ENCODE measurements around the gene RASA3. TPM values are rescaled to one million over a fixed set of nuclear protein-coding genes. Genes with fewer than 3 reads are reported as not detected.
"Not testable (repeated sequence)": the region's sequence is repeated elsewhere in the genome, so short reads cannot be mapped to it uniquely, and the experiment has no call there.

RASA3 gene
- total RNA-seq, 1 donor from 2014 or later, result 11.7 TPM

- DNase-seq (ENCODE audit: low spot score), result no peak
These were observed 111.5 kb downstream of the RASA3 start for GRCh38 chr13:114020750-114021463.

GRCh38 chr13:114020134-114020533, 112.3 kb downstream of the RASA3 start:
- not testable (repeated sequence) for DNase-seq (ENCODE audit: low spot score)

GRCh38 chr13:114019367-114019766, 113.1 kb downstream of the RASA3 start:
- no peak for DNase-seq (ENCODE audit: low spot score)

GRCh38 chr13:114018461-114019055, 113.9 kb downstream of the RASA3 start:
- no peak for DNase-seq (ENCODE audit: low spot score)

DNA sequence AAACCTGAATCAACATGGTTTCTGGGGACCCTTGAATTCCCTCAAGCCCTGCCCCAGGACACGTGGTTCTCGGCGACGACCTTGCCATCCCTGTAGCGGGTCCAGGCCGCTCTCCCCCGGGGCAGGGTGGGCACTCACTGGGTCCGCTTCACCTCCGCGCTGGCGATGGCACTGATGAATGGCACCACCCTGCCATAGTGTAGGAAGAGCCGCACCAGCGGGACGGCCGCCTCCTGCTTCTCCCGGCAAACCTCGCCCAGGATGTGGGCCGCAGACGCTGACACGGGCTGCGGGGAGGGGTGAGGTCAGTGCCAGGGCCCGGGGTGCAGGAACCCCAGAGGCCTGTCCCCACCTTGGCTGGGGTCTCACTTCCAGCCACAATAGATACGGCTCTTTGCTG, 114.5 kb downstream of the RASA3 start:
- DNase-seq (ENCODE audit: low spot score), result no peak

DNA sequence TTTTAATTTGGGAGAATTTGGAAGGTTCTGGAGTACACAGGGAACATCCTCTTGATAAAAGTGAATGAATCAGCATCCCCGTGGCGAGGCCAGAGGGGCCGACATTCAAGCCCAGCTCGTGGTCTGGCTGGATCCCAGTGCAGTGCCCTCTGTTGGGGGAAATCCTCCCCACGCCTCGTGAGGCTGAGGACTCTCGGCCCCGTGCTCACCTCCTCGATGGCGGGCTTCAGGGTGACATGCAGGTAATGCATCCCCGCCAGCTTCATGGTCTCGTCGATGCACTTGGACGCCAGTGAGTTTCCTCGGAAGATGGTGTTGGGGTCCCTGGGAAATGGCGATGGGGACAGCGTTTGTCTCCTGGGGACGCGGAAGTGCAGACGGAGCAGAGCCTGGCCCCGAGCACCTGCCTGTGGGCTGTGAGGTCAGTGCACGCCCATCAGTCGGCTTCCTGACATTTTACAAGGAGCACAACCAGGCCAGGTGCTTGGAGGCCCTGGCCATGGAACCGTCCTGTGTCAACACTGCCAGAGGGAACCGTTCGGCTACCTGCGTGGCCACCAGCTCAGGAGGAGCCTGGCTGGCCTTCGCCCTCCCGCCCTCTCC, 115.3 kb downstream of the RASA3 start:
- no peak for DNase-seq (ENCODE audit: low spot score)

- no peak for DNase-seq (ENCODE audit: low spot score)
These were observed 115.9 kb downstream of the RASA3 start for GRCh38 chr13:114016321-114017027.

DNA sequence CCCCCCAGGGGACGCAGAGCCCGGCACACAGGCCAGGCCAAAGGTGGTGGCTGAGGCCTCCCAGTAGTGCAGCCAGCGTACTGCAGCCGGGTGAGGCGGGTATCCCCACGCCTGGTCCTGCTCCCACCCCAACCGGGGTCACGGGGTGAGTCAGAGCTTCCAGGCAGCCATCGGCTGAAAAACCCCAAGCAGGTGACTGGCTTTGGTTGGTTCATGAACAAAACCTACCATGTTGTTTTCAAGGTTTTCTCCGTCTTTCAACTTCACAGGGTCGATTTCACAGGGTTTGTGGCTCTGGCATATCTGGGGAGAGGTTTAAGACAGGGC, 116.5 kb downstream of the RASA3 start:
- DNase-seq (ENCODE audit: low spot score), result no peak

- no peak for DNase-seq (ENCODE audit: low spot score)
These were observed 117.1 kb downstream of the RASA3 start for GRCh38 chr13:114015111-114015968.

DNA sequence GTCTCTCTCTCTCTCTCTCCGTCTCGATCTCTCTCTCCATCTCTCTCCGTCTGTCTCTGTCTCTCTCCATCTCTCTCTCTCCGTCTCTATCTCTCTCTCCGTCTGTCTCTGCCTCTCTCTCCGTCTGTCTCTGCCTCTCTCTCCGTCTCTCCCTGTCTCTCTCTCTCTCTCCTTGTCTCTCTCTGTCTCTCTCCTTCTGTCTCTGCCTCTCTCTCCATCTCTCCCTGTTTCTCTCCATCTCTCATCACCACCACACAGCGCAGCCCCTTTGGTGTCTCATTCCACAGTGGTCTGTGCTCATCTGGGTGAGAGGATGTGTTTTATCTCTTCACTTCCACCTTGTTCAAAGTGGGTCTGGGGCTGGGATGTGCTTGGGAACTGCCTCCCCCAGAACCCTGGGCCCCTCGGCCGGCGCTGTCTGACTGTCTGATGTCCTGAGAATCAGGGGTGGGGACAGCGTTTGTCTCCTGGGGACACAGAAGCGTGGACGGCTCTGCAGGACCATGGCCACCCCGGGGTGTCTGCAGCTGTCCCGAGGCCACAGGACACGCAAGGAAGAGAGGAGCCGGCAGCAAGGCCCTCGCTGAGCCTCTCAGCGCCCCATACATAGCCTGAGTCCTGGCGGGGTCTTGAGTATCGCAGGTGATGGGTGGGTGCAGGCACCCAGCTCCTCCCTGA, 118.3 kb downstream of the RASA3 start:
- no peak for DNase-seq (ENCODE audit: low spot score)

DNA sequence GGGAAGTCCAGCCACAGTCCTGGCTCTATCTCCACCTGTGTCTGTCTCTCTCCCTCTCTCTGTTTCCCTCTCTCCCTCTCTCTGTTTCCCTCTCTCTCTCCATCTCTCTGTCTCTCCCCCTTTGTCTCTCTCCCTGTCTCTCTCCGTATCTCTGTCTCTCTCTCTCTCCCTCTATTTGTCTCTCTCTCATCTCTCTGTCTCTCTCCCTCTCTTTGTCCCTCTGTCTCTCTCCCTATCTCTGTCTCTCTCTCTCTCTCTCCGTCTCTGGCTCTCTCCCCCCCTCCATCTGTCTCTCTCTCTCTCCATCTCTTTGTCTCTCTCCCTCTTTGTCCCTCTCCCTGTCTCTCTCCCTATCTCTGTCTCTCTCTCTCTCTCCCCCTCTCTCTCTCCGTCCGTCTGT, 119.1 kb downstream of the RASA3 start:
- no peak for DNase-seq (ENCODE audit: low spot score)

DNA sequence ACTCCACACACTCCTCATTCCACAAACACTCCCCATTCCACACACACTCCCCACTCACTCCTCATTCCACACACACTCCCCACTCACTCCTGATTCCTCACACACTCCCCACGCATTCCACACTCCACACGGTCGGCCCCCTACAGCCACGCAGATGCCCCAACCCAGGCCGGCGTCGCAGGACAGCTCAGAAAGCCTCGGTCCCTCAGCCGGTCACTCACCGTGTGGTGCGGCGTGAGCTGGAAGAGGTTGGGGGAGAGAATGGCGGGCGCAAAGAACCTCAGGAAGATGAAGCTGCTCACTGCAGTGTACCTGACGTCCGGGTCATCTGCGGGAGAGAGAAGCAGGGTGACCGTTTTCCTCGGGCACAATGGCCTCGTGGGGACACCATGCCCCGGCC, 119.5 kb downstream of the RASA3 start:
- no peak for DNase-seq (ENCODE audit: low spot score)

- DNase-seq (ENCODE audit: low spot score), result no peak
These were observed 120.3 kb downstream of the RASA3 start for GRCh38 chr13:114012141-114012540.

GRCh38 chr13:114011226-114011625, 121.2 kb downstream of the RASA3 start:
- DNase-seq (ENCODE audit: low spot score), result no peak

- no peak for DNase-seq (ENCODE audit: low spot score)
These were observed 121.9 kb downstream of the RASA3 start for GRCh38 chr13:114010401-114011101.

DNA sequence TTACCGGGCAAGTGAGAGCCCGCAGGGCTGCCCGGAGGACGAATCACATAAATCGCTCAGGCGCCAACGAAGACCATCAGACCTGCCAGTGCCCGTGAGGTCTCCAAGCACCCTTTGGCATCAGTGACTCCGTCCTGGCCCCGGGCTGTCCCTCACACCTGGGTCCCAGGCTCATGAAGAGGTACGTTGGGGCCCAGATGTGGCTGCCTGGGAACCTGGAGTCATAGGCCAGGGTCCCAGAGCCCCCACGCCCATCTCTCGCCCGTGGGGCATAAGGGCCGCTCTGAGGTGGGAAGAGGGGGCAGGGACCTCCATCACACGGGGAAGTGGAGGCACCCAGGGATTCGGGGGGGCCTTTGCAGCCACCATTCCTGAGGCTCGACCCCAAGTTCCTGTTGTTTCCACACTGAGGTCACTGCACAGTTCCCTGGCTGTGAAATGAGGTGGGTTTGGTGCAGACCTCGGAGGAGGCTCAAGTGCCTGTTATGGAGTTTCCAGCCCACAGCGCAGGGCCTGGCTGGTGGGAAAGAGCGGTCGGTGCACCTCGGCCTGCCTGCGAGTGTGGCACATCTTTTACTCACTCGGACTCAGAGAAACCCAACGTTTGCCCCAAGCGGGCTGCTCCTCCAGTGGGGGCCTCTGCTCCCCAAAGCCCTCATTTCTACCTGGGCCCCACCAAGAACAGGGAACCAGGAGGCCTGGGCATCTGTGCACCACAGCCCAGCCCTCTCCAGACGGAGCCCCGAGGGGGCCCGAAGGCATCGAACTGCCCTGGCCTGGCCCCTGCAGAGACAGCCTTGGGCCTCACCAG, 122.6 kb downstream of the RASA3 start:
- DNase-seq (ENCODE audit: low spot score), result no peak

- no peak for DNase-seq (ENCODE audit: low spot score)
These were observed 123.3 kb downstream of the RASA3 start for GRCh38 chr13:114008964-114009589.

DNA sequence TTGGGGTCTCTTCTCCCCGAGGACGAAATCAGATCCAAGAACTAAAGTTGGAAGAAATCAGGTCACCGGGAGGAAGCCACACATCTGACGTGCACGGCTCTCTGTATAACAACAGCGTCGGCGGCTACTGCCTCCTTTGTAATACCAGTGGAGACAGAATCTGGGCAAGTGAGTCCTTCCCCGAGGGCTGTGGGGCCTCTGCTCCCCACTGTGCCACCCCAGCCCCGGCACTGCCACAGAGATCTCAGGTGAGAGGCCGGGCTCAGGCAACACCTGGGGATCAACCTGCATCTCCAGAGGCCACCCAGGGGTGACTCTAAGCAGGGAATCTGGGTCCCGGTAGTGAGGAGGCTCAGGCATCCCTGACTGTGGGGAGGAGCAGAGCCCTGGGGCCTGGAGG, 124.9 kb downstream of the RASA3 start:
- DNase-seq (ENCODE audit: low spot score), result no peak

- DNase-seq (ENCODE audit: low spot score), result no peak
These were observed 127.2 kb downstream of the RASA3 start for GRCh38 chr13:114005206-114005724.

All from mucosa of gallbladder (tissue), 1 donor.